HG02885 (cell line): ENCODE results near the gene TCEAL3.
"Not testable (repeated sequence)": the region's sequence is repeated elsewhere in the genome, so short reads cannot be mapped to it uniquely, and the experiment has no call there.

Experiments
- ATAC-seq: cut with Tn5 transposase; IDR thresholded peaks from one replicate; pipeline ENCODE4 v1.9.1; 2021; ENCODE audit warnings: mild to moderate bottlenecking; ENCODE audit not compliant: unreplicated experiment, poor library complexity

Gene TCEAL3

DNA sequence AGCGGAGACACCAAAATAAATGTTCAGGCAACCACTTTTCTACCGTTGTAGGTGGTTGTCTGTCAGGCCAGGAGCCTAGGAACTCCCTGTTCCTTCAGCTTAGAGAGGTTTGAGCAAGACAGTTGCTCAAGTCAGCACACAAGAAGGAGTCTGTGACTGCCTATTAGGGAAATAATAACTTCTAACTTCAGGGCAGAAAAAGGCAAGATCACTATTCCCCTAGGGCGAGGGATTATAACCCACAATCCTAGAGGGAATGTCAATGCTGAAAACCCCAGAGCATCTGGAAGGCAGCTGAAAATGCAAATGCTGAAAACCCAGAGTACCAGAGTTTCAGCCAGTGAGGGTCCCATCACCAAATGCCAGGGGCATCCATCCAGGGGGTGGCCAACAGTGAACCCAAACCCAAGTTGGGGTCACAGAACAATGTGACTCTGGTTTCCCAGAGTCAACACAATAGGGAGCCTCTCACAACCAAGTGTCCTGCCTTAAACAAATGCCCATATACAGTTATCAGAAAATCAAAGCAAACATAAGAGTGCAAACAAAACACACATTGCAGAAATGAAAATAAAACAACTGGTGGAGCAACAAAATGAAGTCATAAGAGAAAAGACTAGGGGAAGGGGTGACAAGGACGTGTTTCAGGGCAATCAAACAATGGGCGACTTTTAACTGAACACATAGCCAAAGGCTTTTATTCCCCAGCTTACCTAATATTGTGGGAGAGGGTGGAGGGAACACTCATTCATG, 51.1 kb downstream of the TCEAL3 start:
- ATAC-seq: no peak

- ATAC-seq: not testable (repeated sequence)
These were observed 51.7 kb downstream of the TCEAL3 start for GRCh38 chrX:103659460-103659859.
